ENCODE measurements around the gene MAP3K20.
"Not testable (repeated sequence)": the region's sequence is repeated elsewhere in the genome, so short reads cannot be mapped to it uniquely, and the experiment has no call there.

Gene MAP3K20

GRCh38 chr2:173087793-173088496 is 12.3 kb downstream of the MAP3K20 start:
- DNase-seq: no peak

- no peak for DNase-seq
These were observed 14.7 kb downstream of the MAP3K20 start for GRCh38 chr2:173090276-173090877.

DNA sequence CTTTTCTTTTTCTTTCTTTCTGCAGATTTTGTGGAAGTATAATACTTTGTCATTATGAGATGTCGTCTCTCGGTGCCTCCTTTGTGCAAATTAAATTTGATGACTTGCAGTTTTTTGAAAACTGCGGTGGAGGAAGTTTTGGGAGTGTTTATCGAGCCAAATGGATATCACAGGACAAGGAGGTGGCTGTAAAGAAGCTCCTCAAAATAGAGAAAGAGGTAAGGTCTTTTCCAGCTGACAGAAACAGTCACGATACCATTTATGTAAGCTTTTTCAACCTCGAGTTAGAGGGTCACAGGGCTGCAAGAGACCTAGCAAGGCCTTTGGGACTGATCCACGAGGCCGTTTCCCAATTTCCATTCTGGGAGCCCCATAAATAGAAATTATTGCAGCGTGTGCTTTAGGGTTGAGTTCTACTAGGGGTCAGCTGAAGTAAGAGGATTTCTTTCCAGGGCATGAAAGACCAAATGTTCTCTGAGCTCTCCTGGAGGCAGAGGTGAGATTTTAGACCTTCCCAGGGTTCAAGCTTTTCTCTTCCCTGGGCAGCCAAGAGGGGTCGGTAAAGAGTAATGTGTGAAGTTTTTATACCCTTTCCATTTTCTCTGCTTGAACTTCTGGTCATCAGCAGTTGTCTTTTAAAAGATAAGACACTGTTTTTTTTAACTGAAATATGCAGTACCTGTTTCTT is 15.5 kb downstream of the MAP3K20 start:
- peak; percentile 13 for DNase-seq

- DNase-seq: no peak
These were observed 16.3 kb downstream of the MAP3K20 start for GRCh38 chr2:173091910-173092309.

GRCh38 chr2:173092844-173093402 is 17.3 kb downstream of the MAP3K20 start:
- no peak for DNase-seq

GRCh38 chr2:173093617-173094016 is 18.0 kb downstream of the MAP3K20 start:
- not testable (repeated sequence) for DNase-seq

- no peak for DNase-seq
These were observed 19.1 kb downstream of the MAP3K20 start for GRCh38 chr2:173094731-173095130.

- no peak for DNase-seq
These were observed 19.7 kb downstream of the MAP3K20 start for GRCh38 chr2:173095356-173095755.

- no peak for DNase-seq
These were observed 23.6 kb downstream of the MAP3K20 start for GRCh38 chr2:173099271-173099670.

DNA sequence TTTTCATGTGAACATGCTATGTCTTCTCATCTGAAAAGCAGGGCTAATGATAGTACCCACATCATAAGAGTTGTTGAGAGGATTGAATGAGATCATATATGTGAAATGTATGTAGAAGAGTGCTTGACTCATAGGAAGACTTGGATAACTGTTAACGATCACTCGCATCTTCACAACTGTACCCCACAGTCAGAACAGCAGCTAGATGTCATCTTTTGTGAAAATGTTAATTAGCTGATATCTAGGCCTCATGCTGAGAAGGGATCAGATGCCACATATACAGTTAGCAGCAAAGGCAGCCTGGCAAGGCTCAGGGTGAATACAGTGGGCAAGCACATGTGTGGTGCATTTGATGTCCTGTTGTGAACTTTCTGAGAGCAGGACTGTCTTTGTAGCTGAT is 24.2 kb downstream of the MAP3K20 start:
- no peak for DNase-seq

DNA sequence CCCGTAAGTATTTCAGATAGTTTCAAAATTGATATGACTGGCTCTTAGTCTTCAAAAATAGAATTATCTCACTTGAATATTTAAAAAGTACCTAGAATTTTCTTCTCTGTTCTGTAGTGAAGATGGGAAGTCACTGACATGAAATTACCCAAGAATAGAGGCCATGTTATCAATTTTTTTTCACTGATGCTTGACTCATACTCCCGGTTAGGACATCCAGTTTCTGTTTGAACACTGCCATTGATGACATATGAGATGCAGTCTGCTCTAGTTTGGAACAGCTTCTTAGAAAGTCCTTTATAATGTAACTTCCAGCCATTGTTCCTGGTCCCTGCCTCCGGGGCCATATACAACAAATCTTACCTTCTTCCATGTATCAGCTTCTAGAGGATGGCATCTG is 26.0 kb downstream of the MAP3K20 start:
- peak; percentile 10 for DNase-seq

DNA sequence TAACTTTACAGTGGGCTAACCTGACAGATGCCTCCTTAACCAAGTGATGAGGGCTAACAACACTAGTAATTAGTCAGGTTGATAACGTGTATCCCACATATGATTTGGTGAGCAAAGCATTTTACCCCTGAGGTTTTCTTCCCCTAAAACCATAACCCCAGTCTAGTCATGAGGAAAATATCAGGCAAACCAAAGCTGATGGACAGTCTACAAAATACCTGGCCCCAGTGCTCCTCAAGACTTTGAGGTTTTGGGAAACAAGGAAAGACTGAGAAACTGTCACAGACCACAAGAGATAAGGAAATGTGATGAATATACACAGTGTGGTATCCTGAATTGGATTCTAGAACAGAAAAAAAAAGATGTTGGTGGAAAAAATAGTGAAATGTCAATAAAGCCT is 28.5 kb downstream of the MAP3K20 start:
- no peak for DNase-seq

DNA sequence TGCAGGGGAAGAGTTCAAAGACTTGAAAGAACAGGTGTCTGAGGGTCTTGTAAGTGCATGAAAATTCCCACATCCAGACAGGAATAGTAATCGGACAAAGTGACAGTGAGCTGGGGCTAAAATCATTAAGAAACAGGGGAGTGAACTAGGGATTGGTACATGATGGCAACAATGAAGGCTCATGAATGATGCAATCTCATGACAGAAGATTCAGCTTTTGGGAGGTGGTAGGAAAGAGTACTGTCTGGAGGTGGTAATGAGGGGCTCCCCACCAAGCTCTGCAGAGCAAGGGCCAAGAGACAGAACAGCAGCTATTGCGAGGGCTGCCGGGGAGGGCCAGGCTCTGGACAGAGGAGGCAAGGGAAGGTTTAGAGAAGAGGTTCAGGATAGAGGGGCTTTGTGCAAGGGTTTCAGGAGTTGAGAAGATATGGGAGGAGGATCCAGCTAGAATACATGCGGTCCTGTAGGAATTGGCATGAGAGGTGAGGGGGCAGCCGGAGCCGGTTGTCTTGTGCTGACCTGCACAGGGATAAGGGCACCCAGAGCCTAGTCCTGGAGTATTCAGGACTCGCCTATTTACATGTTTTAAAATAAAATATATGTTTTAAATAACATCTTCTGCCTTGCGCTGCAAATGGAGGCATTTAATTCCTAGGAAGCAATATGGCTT is 31.4 kb downstream of the MAP3K20 start:
- peak; percentile 56 for DNase-seq

- DNase-seq: no peak
These were observed 32.0 kb downstream of the MAP3K20 start for GRCh38 chr2:173107629-173108022.

DNA sequence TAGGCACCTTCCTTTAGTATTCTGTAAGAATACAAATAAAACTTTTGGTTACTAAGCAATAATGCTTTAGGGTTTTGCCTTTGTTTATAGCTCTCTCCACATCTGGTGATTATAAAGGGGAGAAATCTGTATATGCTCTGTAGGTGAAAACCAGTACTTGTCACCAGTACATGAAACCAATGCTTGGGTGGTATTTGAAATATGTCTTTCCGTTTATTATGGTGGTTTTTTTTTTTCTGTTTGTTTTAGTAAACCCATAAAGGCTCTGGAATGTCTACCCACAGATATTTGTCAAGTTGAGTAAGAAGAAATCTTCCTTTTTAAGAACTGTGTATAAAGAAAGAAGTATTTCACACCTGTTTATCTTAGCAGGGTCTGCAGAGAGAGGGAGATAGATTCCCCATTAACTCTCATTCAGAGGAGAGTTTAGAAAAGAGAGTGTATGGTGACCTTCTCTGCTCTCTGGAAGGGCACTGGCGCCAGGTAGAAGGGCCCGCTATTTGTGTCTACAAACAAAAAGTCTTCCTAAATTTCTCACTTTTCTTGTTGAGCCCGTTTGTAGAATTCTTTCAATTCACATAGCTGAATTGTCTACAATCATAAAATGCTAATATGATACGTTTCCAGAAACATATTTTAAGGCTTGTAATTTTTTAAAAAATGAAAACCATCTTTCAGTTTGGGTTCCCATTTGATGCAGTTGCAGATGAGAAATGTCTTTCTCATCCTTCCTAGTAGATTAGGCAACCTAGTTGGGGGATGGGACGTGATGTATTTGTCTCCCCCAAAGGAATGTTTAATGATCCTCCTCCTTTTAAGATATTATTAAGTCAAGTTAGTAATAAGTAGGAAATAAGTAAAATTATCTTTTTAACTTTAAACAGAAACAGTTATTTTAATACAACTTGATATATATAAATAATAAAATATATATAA is 33.9 kb downstream of the MAP3K20 start:
- no peak for DNase-seq

DNA sequence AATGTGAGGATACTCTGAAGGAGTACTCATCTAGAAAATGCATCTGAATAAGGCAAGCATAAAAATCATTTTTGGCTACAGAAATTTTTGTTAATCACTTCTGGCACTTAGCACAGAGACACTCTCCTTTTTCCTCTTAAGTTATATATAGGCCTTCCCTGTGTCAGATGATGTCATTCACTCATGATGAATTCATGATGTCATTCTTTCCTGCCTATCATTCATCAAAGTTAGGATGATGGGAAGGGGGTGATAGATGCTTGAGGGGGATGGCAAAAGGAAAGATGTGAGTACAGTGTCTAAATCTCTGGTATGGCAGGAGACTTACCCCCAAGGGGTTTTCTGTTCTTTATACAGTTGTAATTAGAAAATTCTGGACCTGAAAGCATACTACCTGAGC is 42.0 kb downstream of the MAP3K20 start:
- DNase-seq: no peak

DNA sequence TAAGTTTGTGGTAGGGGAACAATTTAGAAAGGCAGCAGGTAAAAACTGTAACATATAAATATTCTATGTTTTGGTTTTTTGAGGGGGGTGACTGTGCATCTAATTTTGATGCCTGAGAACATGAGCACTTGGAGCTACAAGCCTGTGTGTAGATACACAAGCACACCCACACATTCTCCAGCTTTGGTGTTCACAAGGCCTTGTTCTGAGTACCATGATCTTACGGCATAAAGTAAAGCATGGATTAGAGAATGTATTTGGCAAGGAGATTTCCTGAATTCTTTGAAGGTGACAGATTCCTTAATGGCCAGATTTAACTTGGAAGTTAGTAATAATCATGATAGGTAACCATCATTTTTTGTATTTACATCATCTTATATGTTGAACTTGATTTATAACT is 42.7 kb downstream of the MAP3K20 start:
- DNase-seq: no peak

DNA sequence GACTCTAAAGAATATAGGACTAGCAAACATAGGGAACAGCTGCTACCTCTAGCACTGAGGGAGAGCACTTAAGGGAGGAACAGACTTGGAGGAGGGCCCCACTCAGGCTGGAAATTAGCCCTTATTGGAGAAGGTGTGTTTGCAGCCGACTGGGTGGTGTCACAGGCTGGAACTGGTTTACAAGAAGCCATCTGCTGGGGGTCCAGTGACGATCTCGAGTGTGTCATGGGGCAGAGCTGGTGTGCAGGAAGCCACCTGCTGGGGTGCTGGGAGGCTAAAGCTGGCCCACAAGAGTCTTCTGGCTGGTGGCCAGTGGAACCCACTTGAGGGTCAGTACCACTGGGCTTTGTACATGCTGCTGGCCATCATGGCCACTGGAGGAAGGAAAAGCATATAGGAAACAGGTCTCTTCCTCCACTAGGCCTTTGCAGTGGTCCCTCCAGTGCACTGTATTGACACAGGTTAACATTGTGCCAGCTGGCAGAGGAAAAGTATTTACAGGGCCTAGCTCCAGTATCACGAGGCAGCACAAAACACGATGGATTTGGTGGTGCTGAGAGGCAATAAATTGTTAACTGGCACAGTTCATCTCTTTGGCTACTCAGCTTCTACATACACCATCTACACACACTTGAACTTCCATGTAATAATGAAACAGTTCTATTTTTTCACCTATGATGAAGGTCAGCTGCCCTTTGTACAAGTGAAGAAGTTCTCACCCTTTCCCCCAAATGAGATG is 43.6 kb downstream of the MAP3K20 start:
- no peak for DNase-seq

DNA sequence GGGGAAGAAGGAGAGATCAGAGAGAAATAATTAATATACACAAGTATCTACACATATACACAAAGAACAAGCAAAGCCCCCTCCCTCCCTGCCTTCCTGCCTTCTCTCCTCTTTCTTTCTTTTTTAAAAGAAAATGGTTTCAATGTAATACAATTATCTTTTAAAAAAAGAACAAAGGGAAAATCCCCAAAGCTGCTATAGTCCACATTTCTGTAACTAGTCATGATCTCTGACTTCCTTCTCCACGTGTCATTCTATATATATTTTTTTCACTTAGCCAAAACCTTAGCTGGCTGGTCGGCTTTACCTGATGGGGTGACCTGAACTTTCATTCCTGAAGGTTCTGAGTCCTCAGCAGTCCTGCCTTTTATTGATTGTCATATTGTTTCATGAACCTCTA is 44.3 kb downstream of the MAP3K20 start:
- no peak for DNase-seq

DNA sequence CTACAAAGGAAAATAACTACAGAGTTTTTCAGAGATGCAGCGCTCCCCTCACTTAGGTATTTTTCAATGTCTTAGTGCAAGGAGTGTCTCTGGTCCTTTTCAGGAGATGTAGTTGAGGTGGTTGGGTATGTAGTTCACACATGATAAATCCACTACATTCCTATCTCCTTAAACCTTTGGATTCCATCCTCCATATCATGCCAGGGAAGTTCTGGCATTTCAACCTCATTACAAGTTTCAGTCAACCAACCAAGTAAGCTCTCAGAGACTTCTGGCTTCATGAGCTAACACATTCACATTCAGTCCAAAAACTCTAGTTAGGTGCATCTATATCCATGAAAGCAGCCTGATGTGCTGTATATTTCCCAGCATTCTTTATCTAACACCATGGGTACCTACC is 47.3 kb downstream of the MAP3K20 start:
- DNase-seq: no peak

DNA sequence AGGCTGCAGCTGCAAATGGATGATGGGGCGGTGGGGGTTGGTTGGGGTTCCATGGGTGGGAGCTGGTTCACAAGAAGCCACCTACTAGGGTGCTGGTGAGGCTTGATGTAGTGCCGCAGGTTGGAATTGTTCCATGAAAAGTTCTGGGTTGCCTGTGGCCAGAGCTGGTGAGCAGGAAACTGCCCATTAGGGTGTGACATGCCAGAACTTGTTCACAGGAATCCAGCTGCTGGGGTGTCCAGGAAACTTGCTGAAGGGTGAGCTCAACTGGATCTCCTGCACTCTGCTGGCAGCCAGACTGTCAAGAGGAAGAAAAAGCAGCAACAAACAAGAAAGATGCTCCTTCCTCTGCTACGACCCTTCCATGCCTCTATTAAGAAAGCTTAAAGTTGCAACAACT is 48.8 kb downstream of the MAP3K20 start:
- no peak for DNase-seq

GRCh38 chr2:173126819-173127218 is 51.2 kb downstream of the MAP3K20 start:
- peak; percentile 74 for DNase-seq
